ENCODE data around the gene EGFL8.

EGFL8 gene

GRCh38 chr6:32146687-32147086 is 17.7 kb upstream of the EGFL8 start:
- DNase-seq (ENCODE audit: low spot score): no peak

GRCh38 chr6:32147401-32148132 is 16.8 kb upstream of the EGFL8 start:
- no peak for DNase-seq (ENCODE audit: low spot score)

- peak; percentile 77 for DNase-seq (ENCODE audit: low spot score)
These were observed 15.9 kb upstream of the EGFL8 start for GRCh38 chr6:32148289-32149091.

- DNase-seq (ENCODE audit: low spot score): no peak
These were observed 15.2 kb upstream of the EGFL8 start for GRCh38 chr6:32149092-32149755.

GRCh38 chr6:32149932-32150870 is 14.2 kb upstream of the EGFL8 start:
- DNase-seq (ENCODE audit: low spot score): no peak

GRCh38 chr6:32151181-32151862 is 13.1 kb upstream of the EGFL8 start:
- no peak for DNase-seq (ENCODE audit: low spot score)

- no peak for DNase-seq (ENCODE audit: low spot score)
These were observed 12.3 kb upstream of the EGFL8 start, which contains the start of gene PRRT1 for GRCh38 chr6:32151863-32152768. PRRT1 (minus strand) TSS chr6:32151939; CDS start chr6:32151827, 112 bp downstream.

GRCh38 chr6:32152769-32153563 is 11.4 kb upstream of the EGFL8 start:
- DNase-seq (ENCODE audit: low spot score): no peak

- peak; percentile 90 for DNase-seq (ENCODE audit: low spot score)
These were observed 10.6 kb upstream of the EGFL8 start, which contains the start of gene PPT2 for GRCh38 chr6:32153564-32154513. PPT2 (plus strand) TSS chr6:32154141; CDS start chr6:32154595, 454 bp downstream.

- DNase-seq (ENCODE audit: low spot score): peak; percentile 76
These were observed 9.8 kb upstream of the EGFL8 start for GRCh38 chr6:32154514-32155161.

- no peak for DNase-seq (ENCODE audit: low spot score)
These were observed 7.5 kb upstream of the EGFL8 start for GRCh38 chr6:32156891-32157290.

GRCh38 chr6:32158052-32158451 is 6.3 kb upstream of the EGFL8 start:
- DNase-seq (ENCODE audit: low spot score): no peak

GRCh38 chr6:32163559-32164258 is 686 bp upstream of the EGFL8 start:
- DNase-seq (ENCODE audit: low spot score): no peak

- DNase-seq (ENCODE audit: low spot score): peak; percentile 74
These were observed 2.1 kb downstream of the EGFL8 start for GRCh38 chr6:32166411-32167061.

- no peak for DNase-seq (ENCODE audit: low spot score)
These were observed 2.9 kb downstream of the EGFL8 start for GRCh38 chr6:32167154-32167760.
